ENCODE measurements around the gene SEZ6L. TPM values are rescaled to one million over a fixed set of nuclear protein-coding genes. Genes with fewer than 3 reads are reported as not detected.
A peak's percentile ranks its signal among the peaks of the same experiment; 100 is the strongest.

SEZ6L gene
- total RNA-seq, 1 experiment from 2014 or later: not detected

- DNase-seq (ENCODE audit: extremely low read depth, low read depth): no peak
These were observed 245.1 kb downstream of the SEZ6L start for GRCh38 chr22:26414347-26414746.

DNA sequence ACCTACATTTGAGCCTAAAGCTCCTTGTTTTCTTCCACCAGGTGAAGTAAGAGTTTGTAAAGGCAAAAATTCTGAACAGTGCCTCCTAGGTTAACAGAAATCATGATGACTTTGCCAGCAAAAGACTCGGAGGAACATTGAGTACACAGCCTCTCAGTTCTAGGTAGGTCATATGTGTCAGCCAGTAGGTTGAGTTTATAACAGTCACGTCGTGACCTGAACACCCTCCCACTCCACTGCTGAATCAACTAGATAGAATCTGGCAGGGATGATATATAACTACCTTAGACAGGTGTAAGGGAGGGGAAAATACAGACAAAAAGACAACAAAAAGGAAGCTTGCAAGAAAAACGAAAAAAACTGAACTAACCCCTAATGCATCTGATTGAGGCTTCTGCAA, 247.0 kb downstream of the SEZ6L start:
- DNase-seq (ENCODE audit: extremely low read depth, low read depth): no peak

- DNase-seq (ENCODE audit: extremely low read depth, low read depth): no peak
These were observed 247.5 kb downstream of the SEZ6L start for GRCh38 chr22:26416670-26417276.

GRCh38 chr22:26417406-26417805, 248.1 kb downstream of the SEZ6L start:
- no peak for DNase-seq (ENCODE audit: extremely low read depth, low read depth)

DNA sequence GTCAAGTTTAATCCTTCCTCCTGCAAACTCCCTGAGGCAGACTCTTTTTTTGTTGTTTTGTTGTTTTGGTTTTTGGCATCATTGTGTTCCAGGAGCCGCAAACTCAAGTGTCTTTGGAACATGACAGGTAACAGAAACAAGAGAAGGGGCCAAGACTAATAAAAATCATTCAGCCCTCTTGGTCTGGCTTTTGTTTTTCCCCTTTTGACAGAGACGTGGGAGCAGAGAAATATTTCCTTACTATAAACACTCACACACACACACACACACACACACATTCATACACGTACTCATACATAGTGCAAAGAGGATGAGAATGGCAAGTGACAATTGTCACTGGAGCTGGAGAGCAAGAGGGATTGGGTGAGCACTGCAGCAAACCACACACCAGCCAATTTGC, 249.4 kb downstream of the SEZ6L start:
- no peak for DNase-seq (ENCODE audit: extremely low read depth, low read depth)

GRCh38 chr22:26426924-26427323, 257.7 kb downstream of the SEZ6L start:
- DNase-seq (ENCODE audit: extremely low read depth, low read depth): no peak

DNA sequence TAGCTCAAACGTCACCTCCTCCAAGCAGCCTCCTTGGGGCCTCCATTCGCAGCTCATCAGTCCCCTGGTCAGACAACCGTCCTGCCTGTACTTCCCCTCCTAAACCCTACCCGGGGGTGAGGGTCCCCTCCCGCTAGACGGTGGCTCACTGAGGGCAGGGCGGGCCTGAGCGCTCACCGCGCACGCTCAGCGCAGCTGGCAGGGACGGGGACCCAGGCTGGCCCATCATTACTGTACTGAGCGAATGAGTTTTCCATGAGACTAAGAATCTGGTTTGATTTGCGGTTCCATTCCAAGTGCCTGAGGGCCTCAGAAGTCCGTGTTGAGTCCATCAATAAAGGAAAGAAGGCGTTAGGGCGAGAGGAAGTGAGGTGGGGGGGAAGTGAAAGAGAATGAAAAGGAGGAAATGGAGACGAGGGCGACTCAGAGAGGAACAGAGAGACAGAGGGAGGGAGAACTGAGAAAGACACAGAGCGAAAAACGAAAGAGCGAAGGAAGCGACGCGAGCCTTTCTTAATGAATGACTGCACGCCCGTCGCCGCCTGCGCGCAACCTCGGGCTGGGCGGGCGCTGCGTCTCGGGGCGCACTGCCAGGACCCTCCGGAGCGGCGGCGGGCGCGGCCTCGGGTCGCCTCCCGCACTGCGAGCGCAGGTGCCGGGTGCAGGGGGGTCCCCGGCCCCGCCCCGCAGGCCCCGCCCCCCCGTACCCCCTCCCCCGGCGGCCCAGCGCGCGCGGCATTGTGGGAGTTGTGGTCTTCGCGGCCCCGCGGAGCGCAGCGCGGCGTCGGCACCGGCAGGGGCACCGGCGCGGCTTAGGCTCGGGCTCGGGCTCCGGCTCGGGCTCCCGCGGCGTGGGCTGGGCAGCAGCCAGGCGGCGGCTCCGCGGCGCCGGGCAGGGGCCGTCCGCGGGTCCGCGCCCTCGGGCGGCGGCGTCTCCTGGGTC, 259.5 kb downstream of the SEZ6L start, which contains the start of gene ASPHD2:
ASPHD2 (plus strand) TSS at position 746 of the 943 bp plus-strand sequence. CDS start 4,356 bp downstream, outside the sequence.
- DNase-seq (ENCODE audit: extremely low read depth, low read depth): peak; percentile 13

DNA sequence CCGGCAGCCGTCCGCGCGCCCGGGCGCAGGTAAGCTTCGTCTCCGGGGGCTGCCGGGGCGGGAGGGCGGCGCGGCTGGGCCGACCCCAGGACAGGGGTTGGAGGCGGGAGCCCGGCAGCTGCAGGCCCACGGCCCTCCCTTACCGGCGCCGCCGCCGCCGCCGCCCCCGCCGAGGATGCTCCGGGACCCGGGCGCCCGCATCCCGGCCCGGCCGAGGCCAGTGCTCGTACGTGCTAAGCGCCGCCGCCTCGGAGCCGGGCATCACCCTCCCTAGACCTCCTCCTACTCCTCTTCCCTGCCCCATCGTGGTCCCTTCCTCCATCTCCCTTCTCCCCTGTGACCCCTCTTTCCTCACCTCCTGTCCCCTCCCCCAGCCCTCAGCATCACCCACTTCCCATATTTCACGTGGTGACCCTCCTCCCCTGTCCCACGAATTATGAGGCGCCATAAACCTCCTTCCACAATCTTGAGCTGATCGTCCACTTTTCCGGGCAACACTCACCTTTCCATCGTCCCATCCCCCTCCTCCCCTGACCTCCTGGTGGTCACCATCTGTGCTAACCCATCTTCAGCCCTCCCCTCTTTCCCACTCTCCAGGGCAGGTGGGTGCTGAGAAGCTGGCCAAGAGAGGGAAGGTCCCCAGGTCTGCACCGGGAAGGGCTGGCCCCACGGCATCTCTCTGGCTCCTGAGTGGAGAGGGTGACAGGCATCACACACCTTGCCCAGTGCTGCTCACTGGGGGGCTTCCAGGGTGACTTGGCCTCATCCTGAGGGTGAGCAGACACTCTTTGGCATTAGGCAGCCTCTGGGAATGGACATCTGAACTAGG, 260.4 kb downstream of the SEZ6L start:
- no peak for DNase-seq (ENCODE audit: extremely low read depth, low read depth)

- no peak for DNase-seq (ENCODE audit: extremely low read depth, low read depth)
These were observed 261.3 kb downstream of the SEZ6L start for GRCh38 chr22:26430600-26430999.

DNA sequence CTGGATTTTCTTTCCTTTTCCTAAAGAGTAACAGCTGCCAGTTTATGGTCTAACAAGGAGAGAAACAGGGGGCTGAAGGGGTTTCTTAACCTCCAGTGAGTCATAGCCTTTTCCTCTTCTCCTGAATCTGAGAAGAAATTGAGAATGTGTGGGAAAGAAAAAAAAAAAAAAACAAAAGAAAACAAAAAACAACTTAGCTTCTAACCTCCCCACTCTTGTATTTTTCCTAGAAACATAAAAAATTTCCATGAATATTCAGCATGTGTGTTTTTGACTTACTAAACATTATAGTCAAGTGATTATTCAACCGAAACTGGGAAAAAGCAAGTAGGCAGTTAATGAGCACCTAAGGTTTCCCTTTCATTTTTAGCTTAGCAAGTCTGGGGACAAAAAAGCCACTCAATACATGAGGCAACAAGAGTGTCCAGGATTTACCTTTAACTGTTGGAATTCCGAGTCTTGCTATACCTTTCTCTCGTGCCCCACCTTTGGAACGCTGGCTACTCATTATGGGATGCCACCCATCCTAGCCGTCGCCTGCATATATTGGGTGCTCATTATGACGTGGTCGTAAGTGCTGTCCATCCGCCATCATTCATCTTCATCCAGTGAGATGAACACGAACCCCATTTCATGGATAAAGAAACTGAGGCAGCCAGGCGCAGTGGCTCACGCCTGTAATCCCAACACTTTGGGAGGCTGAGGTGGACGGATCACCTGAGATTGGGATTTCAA, 262.2 kb downstream of the SEZ6L start:
- DNase-seq (ENCODE audit: extremely low read depth, low read depth): no peak

DNA sequence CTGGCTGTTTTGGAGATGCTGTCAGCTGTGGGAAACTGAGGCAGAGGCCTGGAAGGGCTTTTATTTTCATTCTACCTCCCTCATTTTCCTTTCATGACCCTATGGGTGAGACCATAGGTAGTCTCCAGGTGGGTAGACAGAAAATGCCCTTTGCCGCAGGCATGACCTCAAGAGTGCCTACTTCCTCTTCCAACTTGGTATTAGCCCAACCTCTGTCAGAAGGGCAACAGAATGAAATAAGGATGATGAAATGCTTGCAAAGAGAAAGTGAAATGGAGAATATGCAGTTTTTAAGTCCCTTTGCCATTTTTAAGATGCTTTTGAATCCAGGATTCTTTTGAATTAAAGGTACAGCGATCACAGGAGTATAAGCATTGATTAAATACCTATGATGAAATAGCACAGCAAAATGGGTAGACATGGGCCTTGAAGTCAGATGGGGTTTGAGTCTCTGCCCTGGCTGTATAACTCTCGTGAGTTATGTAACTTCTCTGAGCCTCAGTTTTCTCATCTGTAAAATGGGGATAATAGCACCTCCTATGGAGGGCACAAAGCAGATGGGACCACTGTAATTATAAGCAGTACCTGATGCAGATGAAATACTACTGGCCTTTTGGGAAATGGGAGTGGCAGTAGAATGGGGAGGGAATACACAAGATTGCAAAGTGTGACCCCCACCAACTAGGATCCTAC, 263.5 kb downstream of the SEZ6L start:
- DNase-seq (ENCODE audit: extremely low read depth, low read depth): no peak

Small RNAs within 50 kb of the gene (small RNA-seq; reads per million reads assigned to genes)
- gene RNA5SP495: 0 to 0.06 reads per million in 2 experiments

All from NCI-H460 (cell line).